OCI-LY3 (cell line): Measurements from ENCODE around the gene SNX15.

ENCODE experiments used
- EZH2phosphoT487 ChIP-seq: fragments of 200-600 bp; shearing (Covaris generic); IDR thresholded peaks from 2 replicates; pipeline ENCODE4 v1.6.1; 2018; ENCODE audit warnings: antibody characterized with exemption, mixed run types, low read depth
- TF ChIP-seq, protein P1 (sequence below): fragments of 200-600, 300-600 bp; sonication (generic); IDR thresholded peaks from 2 replicates; pipeline ENCODE4 v1.5.1; 2014; ENCODE audit warnings: antibody characterized with exemption, low read length, low read depth

DNA sequence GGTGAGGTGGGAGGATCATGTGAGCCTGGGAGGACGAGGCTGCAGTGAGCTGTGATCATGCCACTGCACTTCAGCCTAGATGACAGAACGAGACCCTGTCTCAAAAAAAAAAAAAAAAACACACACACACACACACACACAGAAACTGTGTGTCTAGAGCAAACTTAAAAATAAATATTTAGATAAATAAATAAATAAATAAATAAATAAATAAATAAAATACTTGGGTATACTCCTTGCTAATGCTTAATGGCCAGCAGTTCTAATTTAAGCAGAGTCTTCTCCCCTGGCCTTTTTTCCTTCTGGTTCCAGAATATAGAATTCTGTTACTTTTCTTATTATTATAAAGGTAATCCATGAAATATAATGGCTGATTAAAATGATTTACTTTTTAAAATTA lies 18.4 kb upstream of the SNX15 start:
- TF ChIP-seq, protein P1, sequence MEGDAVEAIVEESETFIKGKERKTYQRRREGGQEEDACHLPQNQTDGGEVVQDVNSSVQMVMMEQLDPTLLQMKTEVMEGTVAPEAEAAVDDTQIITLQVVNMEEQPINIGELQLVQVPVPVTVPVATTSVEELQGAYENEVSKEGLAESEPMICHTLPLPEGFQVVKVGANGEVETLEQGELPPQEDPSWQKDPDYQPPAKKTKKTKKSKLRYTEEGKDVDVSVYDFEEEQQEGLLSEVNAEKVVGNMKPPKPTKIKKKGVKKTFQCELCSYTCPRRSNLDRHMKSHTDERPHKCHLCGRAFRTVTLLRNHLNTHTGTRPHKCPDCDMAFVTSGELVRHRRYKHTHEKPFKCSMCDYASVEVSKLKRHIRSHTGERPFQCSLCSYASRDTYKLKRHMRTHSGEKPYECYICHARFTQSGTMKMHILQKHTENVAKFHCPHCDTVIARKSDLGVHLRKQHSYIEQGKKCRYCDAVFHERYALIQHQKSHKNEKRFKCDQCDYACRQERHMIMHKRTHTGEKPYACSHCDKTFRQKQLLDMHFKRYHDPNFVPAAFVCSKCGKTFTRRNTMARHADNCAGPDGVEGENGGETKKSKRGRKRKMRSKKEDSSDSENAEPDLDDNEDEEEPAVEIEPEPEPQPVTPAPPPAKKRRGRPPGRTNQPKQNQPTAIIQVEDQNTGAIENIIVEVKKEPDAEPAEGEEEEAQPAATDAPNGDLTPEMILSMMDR: no peak
- TF ChIP-seq EZH2phosphoT487: no peak
